H1 (cell line): ENCODE measurements around the gene KLF5. TPM values are rescaled to one million over a fixed set of nuclear protein-coding genes. Genes with fewer than 3 reads are reported as not detected.
A peak's percentile ranks its signal among the peaks of the same experiment; 100 is the strongest.

Source experiments
- CTCF ChIA-PET: fragments of 300-600 bp; sonication (Branson Sonifier 250); formaldehyde crosslinking; loops from one replicate; lab custom pipeline; 2021; ENCODE audit not compliant: partially characterized antibody; lab: Charles Lee
- POLR2A ChIA-PET: fragments of 300-600 bp; sonication (Branson Sonifier 250); formaldehyde crosslinking; loops from one replicate; lab custom pipeline; 2021; ENCODE audit warnings: inconsistent platforms; ENCODE audit not compliant: partially characterized antibody; lab: Charles Lee
- DNase-seq, 2 experiments: peaks; one replicate each; pipeline versions ENCODE4 v3.0.0 to v3.0.0-alpha.2; 2010 to 2022; ENCODE audit warnings: low spot score in 2 of 2, low read depth in 1 of 2, mixed read lengths in 1 of 2
- FAIRE-seq: peaks from 2 replicates; lab custom pipeline; 2011; peaks lifted over from hg19 to GRCh38; lab: Jason Lieb, UNC
- H2AFZ ChIP-seq: 2 replicates; pipeline ENCODE4 v1.8.1; 2012; ENCODE audit warnings: low read length, inconsistent platforms
- H2AK5ac ChIP-seq: 2 replicates; pipeline ENCODE4 v1.6.1; 2013; ENCODE audit warnings: low read depth, low read length
- H2BK120ac ChIP-seq: replicated peaks from 2 replicates; pipeline ENCODE3; 2013; ENCODE audit warnings: low read depth, low read length, inconsistent platforms
- H2BK12ac ChIP-seq: 2 replicates; pipeline ENCODE4 v1.6.1; 2013; ENCODE audit warnings: low read depth, low read length
- H2BK15ac ChIP-seq: 2 replicates; pipeline ENCODE4 v1.6.1; 2013; ENCODE audit warnings: low read length
- H2BK20ac ChIP-seq: 2 replicates; pipeline ENCODE4 v1.6.1; 2013; ENCODE audit warnings: low read length
- H2BK5ac ChIP-seq: 2 replicates; pipeline ENCODE4 v1.6.1; 2013; ENCODE audit warnings: low read depth, low read length
- H3K14ac ChIP-seq: 2 replicates; pipeline ENCODE4 v1.6.1; 2013; ENCODE audit warnings: inconsistent platforms; ENCODE audit not compliant: insufficient read length
- H3K18ac ChIP-seq: 2 replicates; pipeline ENCODE4 v1.6.1; 2013; ENCODE audit warnings: low read length; ENCODE audit errors: extremely low read depth
- H3K23ac ChIP-seq: 2 replicates; pipeline ENCODE4 v1.6.1; 2013; ENCODE audit warnings: inconsistent platforms; ENCODE audit not compliant: insufficient read length
- H3K23me2 ChIP-seq: 2 replicates; pipeline ENCODE4 v1.6.1; 2013; ENCODE audit warnings: low read depth, low read length
- H3K27ac ChIP-seq: 2 replicates; pipeline ENCODE4 v1.6.1; 2011; ENCODE audit warnings: low read depth, low read length, inconsistent platforms
- H3K27me3 ChIP-seq, 4 experiments: replicated peaks in 1 of 4; 1 replicate in 1 of 4; 2 replicates in 3 of 4; pipeline versions ENCODE4 v1.6.1 to v1.8.1; 2011 to 2013; ENCODE audit warnings: low read length in 3 of 4, mild to moderate bottlenecking in 3 of 4, inconsistent platforms in 2 of 4, mixed read lengths in 2 of 4, moderate library complexity in 1 of 4; ENCODE audit not compliant: control insufficient read depth in 3 of 4, insufficient read depth in 3 of 4; ENCODE audit errors: extremely low read depth in 1 of 4
- H3K36me3 ChIP-seq, 4 experiments: 2 replicates each; pipeline versions ENCODE4 v1.6.1 to v1.8.1; 2011 to 2013; ENCODE audit warnings: mild to moderate bottlenecking in 4 of 4, low read length in 3 of 4, moderate library complexity in 2 of 4, control low read depth in 1 of 4, inconsistent platforms in 1 of 4; ENCODE audit not compliant: insufficient read depth in 4 of 4, control insufficient read depth in 2 of 4
- H3K4ac ChIP-seq: replicated peaks from 2 replicates; pipeline ENCODE3; 2013; ENCODE audit warnings: low read length, low read depth, mixed read lengths, inconsistent platforms; ENCODE audit not compliant: insufficient read length
- H3K4me1 ChIP-seq, 4 experiments: replicated peaks in 1 of 4; 1 replicate in 1 of 4; 2 replicates in 3 of 4; pipeline versions ENCODE4 v1.6.1 to v1.8.1; 2011 to 2013; ENCODE audit warnings: low read length in 3 of 4, inconsistent platforms in 2 of 4, mixed read lengths in 1 of 4; ENCODE audit not compliant: insufficient read depth in 4 of 4, control insufficient read depth in 3 of 4
- H3K4me2 ChIP-seq, 2 experiments: 2 replicates each; pipeline versions ENCODE4 v1.6.1 to v1.8.1; 2011 to 2013; ENCODE audit warnings: low read depth in 2 of 2, low read length in 2 of 2, control low read depth in 1 of 2, inconsistent platforms in 1 of 2, mild to moderate bottlenecking in 1 of 2; ENCODE audit not compliant: insufficient read depth in 1 of 2
- H3K4me3 ChIP-seq, 4 experiments: fragments of 200-600, 300-600 bp in 1 of 4; sonication (generic), shearing (Covaris generic), sonication (Bioruptor Twin) in 1 of 4; 2 replicates each; pipeline versions ENCODE4 v1.5.1 to v1.8.1; 2011 to 2016; ENCODE audit warnings: low read length in 4 of 4, low read depth in 3 of 4, control low read depth in 2 of 4, inconsistent platforms in 2 of 4, mild to moderate bottlenecking in 2 of 4, mixed read lengths in 1 of 4, moderate library complexity in 1 of 4; ENCODE audit not compliant: insufficient read depth in 2 of 4; ENCODE audit errors: extremely low read depth in 1 of 4
- H3K56ac ChIP-seq: replicated peaks from 2 replicates; pipeline ENCODE3; 2013; ENCODE audit warnings: low read depth, mild to moderate bottlenecking, mixed read lengths, low read length, inconsistent platforms; ENCODE audit not compliant: insufficient read length
- H3K79me1 ChIP-seq: 2 replicates; pipeline ENCODE4 v1.6.1; 2013; ENCODE audit warnings: low read depth, low read length, control low read depth
- H3K79me2 ChIP-seq, 2 experiments: 2 replicates each; pipeline versions ENCODE4 v1.6.1 to v1.8.1; 2012 to 2013; ENCODE audit warnings: low read length in 2 of 2, mild to moderate bottlenecking in 2 of 2, inconsistent platforms in 1 of 2; ENCODE audit not compliant: insufficient read depth in 2 of 2, control insufficient read depth in 1 of 2
- H3K9ac ChIP-seq, 4 experiments: replicated peaks in 1 of 4; 1 replicate in 1 of 4; 2 replicates in 3 of 4; pipeline versions ENCODE4 v1.6.1 to v1.8.1; 2011 to 2013; ENCODE audit warnings: low read depth in 3 of 4, low read length in 3 of 4, control low read depth in 2 of 4, mild to moderate bottlenecking in 2 of 4, moderate library complexity in 2 of 4, inconsistent platforms in 1 of 4; ENCODE audit errors: extremely low read depth in 1 of 4
- H3K9me3 ChIP-seq, 2 experiments: 2 replicates each; pipeline versions ENCODE4 v1.6.1 to v1.8.1; 2012 to 2013; ENCODE audit warnings: mild to moderate bottlenecking in 2 of 2, moderate library complexity in 2 of 2, control low read depth in 1 of 2, inconsistent platforms in 1 of 2, low read depth in 1 of 2, low read length in 1 of 2, mixed read lengths in 1 of 2; ENCODE audit not compliant: insufficient read depth in 2 of 2
- H4K20me1 ChIP-seq, 2 experiments: replicated peaks in 1 of 2; 2 replicates each; pipeline versions ENCODE3 to v1.8.1; 2011 to 2013; ENCODE audit warnings: inconsistent platforms in 2 of 2, low read length in 2 of 2, mild to moderate bottlenecking in 1 of 2; ENCODE audit not compliant: insufficient read depth in 2 of 2, control insufficient read depth in 1 of 2
- H4K5ac ChIP-seq: 2 replicates; pipeline ENCODE4 v1.6.1; 2013; ENCODE audit warnings: low read length, low read depth, mixed read lengths, inconsistent platforms; ENCODE audit not compliant: insufficient read length
- H4K8ac ChIP-seq: 2 replicates; pipeline ENCODE4 v1.8.0; 2013; ENCODE audit warnings: mild to moderate bottlenecking, moderate library complexity, low read length, inconsistent platforms; ENCODE audit not compliant: insufficient read depth; ENCODE audit errors: extremely low read depth
- H4K91ac ChIP-seq: replicated peaks from 2 replicates; pipeline ENCODE3; 2013; ENCODE audit warnings: low read length, mixed read lengths, inconsistent platforms; ENCODE audit not compliant: insufficient read length
- ASH2L ChIP-seq: fragments of 200-600, 300-600 bp; sonication (generic); IDR thresholded peaks from one replicate; pipeline ENCODE4 v1.7.1; 2017; ENCODE audit warnings: low read length
- CEBPB ChIP-seq: IDR thresholded peaks from 2 replicates; pipeline ENCODE4 v1.6.1; 2012; ENCODE audit warnings: low read depth, low read length
- CHD1 ChIP-seq: IDR thresholded peaks from 2 replicates; pipeline ENCODE4 v1.6.1; 2012; ENCODE audit warnings: low read depth, low read length, improper control_type of control experiment
- CREB1 ChIP-seq: IDR thresholded peaks from 2 replicates; pipeline ENCODE4 v1.6.1; 2012; ENCODE audit warnings: inconsistent platforms
- NANOG ChIP-seq: IDR thresholded peaks from 2 replicates; pipeline ENCODE4 v1.6.1; 2011; ENCODE audit warnings: low read length, low read depth, mild to moderate bottlenecking, inconsistent platforms; ENCODE audit not compliant: insufficient read depth, poor library complexity, severe bottlenecking
- NRF1 ChIP-seq: IDR thresholded peaks from 2 replicates; pipeline ENCODE4 v1.6.1; 2011; ENCODE audit warnings: mild to moderate bottlenecking, low read depth, low read length, improper control_type of control experiment
- POLR2A ChIP-seq, 2 experiments: IDR thresholded peaks; 1 replicate in 1 of 2; 2 replicates in 1 of 2; pipeline ENCODE4 v1.6.1; 2011; ENCODE audit warnings: low read depth in 2 of 2, low read length in 2 of 2, mild to moderate bottlenecking in 2 of 2; ENCODE audit errors: control extremely low read depth in 1 of 2
- RBBP5 ChIP-seq: IDR thresholded peaks from 2 replicates; pipeline ENCODE4 v1.7.1; 2012; ENCODE audit warnings: low read depth, mild to moderate bottlenecking, inconsistent platforms, low read length, moderate library complexity, borderline replicate concordance
- SIN3A ChIP-seq, 2 experiments: IDR thresholded peaks in 1 of 2; conservative IDR thresholded peaks in 1 of 2; 2 replicates each; pipeline ENCODE4 v1.6.1; 2011 to 2012; ENCODE audit warnings: low read length in 2 of 2, improper control_type of control experiment in 1 of 2, low read depth in 1 of 2, mild to moderate bottlenecking in 1 of 2
- SP1 ChIP-seq: IDR thresholded peaks from 2 replicates; pipeline ENCODE4 v1.6.1; 2011; ENCODE audit warnings: low read depth, low read length
- WGBS, 2 experiments: shearing (Covaris generic) in 1 of 2; methylation state at CpG; one replicate each; pipeline versions ENCODE4 v1.1.6 to v1.1.7; 2013 to 2015; ENCODE audit warnings: low lambda C conversion rate in 2 of 2, mixed read lengths in 2 of 2, inconsistent platforms in 1 of 2, low coverage in 1 of 2, missing lambda C conversion rate in 1 of 2; ENCODE audit not compliant: insufficient replicate concordance in 2 of 2, insufficient coverage in 1 of 2, insufficient read length in 1 of 2; ENCODE audit errors: extremely low coverage in 1 of 2, missing lambda C conversion rate in 1 of 2; 5-methylcytosine and 5-hydroxymethylcytosine counted together
- polyA plus RNA-seq, 7 experiments: library from polyadenylated mRNA; depleted of rRNA in 3 of 7; stranded (reverse) in 5 of 7; unstranded in 2 of 7; fragments of >200 nt in 5 of 7; fragments of 200-250 nt in 2 of 7; gene quantifications; 1 replicate in 5 of 7; 2 replicates in 1 of 7; 4 replicates in 1 of 7; pipeline versions ENCODE4 v1.2.1 to v1.2.3, GENCODE V29; 2011 to 2013; ENCODE audit warnings: missing spikeins in 2 of 7, mixed read lengths in 2 of 7
- total RNA-seq: library from RNA; stranded (reverse); fragmentation: NEBNext Ultra II Directional; extraction: Animal tissue kit (Norgen Biotek cat#: 25700); gene quantifications from 2 replicates; pipeline ENCODE4 v1.2.1, GENCODE V29; 2021
- TF ChIP-seq, protein P1 (sequence below): IDR thresholded peaks from 2 replicates; pipeline ENCODE4 v1.6.1; 2011; ENCODE audit warnings: low read depth, mild to moderate bottlenecking, low read length; ENCODE audit not compliant: insufficient read depth
- TF ChIP-seq, protein P2 (sequence below): IDR thresholded peaks from 2 replicates; pipeline ENCODE4 v1.6.1; 2012; ENCODE audit warnings: low read length, inconsistent platforms

The KLF5 gene
- total and polyA plus RNA-seq, 2 of the 8 experiments (the other 6 are each of a cell fraction or from before 2014, with no cell fraction given), result 1.2 to 2.3 TPM

DNA sequence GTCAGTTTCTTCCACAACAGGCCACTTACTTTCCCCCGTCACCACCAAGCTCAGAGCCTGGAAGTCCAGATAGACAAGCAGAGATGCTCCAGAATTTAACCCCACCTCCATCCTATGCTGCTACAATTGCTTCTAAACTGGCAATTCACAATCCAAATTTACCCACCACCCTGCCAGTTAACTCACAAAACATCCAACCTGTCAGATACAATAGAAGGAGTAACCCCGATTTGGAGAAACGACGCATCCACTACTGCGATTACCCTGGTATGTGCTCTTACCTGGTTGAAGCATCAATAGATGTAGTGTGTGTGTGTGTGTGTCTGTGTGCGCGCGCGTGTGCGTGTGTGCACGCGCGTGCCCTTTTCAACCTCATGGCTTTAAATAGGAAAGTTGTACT, 3.7 kb downstream of the KLF5 start:
- H2BK5ac ChIP-seq, result no peak overlapping the region
- H3K18ac ChIP-seq, result no peak overlapping the region
- H2BK120ac ChIP-seq, result no peak overlapping the region
- POLR2A ChIA-PET, result interaction anchor here (2.5 kb wide), 1 partner anchor 13 kb away, joined by 6 read pairs; no protein-coding TSS in a partner anchor
- H4K20me1 ChIP-seq, result peaks cover 0 to 4% of the 10 kb centered on the region in 2 experiments
- H3K4me2 ChIP-seq, result no peak overlapping the region; a peak in 1 of 4 replicates
- no peaks in the 10 kb centered on the region for H3K9me3 ChIP-seq
- no peak overlapping the region for H2BK20ac ChIP-seq
- no peaks in the 10 kb centered on the region for H3K36me3 ChIP-seq
- 95% methylated on average over 13 of the region's 13 CpGs; no CpG with 5 or more reads in 1 of the 2 experiments for WGBS, 2 experiments
- no peak for FAIRE-seq
- H4K5ac ChIP-seq, result no peak overlapping the region
- H3K79me2 ChIP-seq, result no peaks in the 10 kb centered on the region
- H3K14ac ChIP-seq, result no peak overlapping the region
- H3K23ac ChIP-seq, result no peak overlapping the region
- no peak overlapping the region for H3K4me3 ChIP-seq
- H3K56ac ChIP-seq, result no peak overlapping the region
- H3K4ac ChIP-seq, result no peak overlapping the region
- no peak overlapping the region for H4K91ac ChIP-seq
- peaks cover 14 to 48% (median 36%) of the 10 kb centered on the region in 4 experiments for H3K27me3 ChIP-seq
- H2BK15ac ChIP-seq, result no peak overlapping the region
- no peak for DNase-seq
- CTCF ChIA-PET, result interaction anchor here (1.0 kb wide), 1 partner anchor 24 kb away, joined by 4 read pairs; no protein-coding TSS in a partner anchor
- peaks cover 3% of the 10 kb centered on the region for H3K23me2 ChIP-seq
- H3K79me1 ChIP-seq, result 0 out of 2 replicates have a peak, but pooled peaks cover 2% of the 10 kb centered on the region
- no peak overlapping the region for H2AFZ ChIP-seq
- no peak overlapping the region for H2AK5ac ChIP-seq
- H3K27ac ChIP-seq, result no peak overlapping the region
- peak overlapping the region; percentile 42; the same call in 1 of the 2 replicates for H2BK12ac ChIP-seq
- no peak overlapping the region for H3K9ac ChIP-seq
- H4K8ac ChIP-seq, result no peak overlapping the region
- peaks cover 0 to 15% (median 1%) of the 10 kb centered on the region in 4 experiments; a peak in 5 of 7 replicates for H3K4me1 ChIP-seq
- TF ChIP-seq NRF1 (no peak), SIN3A (conservative IDR thresholded peaks at IDR 0.05 in 1 of 2, IDR thresholded peaks at IDR 0.05 in 1 of 2; ENCODE audit: low read depth in 1 of 2, low read length in 2 of 2) (no peak), CEBPB (no peak), CHD1 (no peak), SP1 (no peak), CREB1 (no peak), NANOG (no peak), RBBP5 (no peak), ASH2L (no peak), POLR2A (IDR thresholded peaks at IDR 0.05; ENCODE audit: control extremely low read depth in 1 of 2, low read depth in 2 of 2, low read length in 2 of 2) (no peak)
- TF ChIP-seq, protein P1, sequence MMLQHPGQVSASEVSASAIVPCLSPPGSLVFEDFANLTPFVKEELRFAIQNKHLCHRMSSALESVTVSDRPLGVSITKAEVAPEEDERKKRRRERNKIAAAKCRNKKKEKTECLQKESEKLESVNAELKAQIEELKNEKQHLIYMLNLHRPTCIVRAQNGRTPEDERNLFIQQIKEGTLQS, result no peak
- TF ChIP-seq, protein P2, sequence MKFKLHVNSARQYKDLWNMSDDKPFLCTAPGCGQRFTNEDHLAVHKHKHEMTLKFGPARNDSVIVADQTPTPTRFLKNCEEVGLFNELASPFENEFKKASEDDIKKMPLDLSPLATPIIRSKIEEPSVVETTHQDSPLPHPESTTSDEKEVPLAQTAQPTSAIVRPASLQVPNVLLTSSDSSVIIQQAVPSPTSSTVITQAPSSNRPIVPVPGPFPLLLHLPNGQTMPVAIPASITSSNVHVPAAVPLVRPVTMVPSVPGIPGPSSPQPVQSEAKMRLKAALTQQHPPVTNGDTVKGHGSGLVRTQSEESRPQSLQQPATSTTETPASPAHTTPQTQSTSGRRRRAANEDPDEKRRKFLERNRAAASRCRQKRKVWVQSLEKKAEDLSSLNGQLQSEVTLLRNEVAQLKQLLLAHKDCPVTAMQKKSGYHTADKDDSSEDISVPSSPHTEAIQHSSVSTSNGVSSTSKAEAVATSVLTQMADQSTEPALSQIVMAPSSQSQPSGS, result no peak
